Femur (tissue), 1 donor: ENCODE results near the gene NRDE2.
A peak's percentile ranks its signal among the peaks of the same experiment; 100 is the strongest.

Source experiments
- DNase-seq: peaks from one replicate; pipeline ENCODE4 v3.0.0-alpha.2; 2017

NRDE2 gene

GRCh38 chr14:90331497-90332270 is at the start of gene NRDE2:
Gene NRDE2 (minus strand): TSS chr14:90331941. CDS start chr14:90331904, 37 bp downstream.
- DNase-seq: peak; percentile 99

- peak; percentile 58 for DNase-seq
Observed at GRCh38 chr14:90381011-90381786, 49.5 kb upstream of the NRDE2 start.

- no peak for DNase-seq
Observed at GRCh38 chr14:90379106-90379505, 47.4 kb upstream of the NRDE2 start.

- DNase-seq: no peak
Observed at GRCh38 chr14:90378249-90378648, 46.5 kb upstream of the NRDE2 start.

- DNase-seq: no peak
Observed at GRCh38 chr14:90375934-90376333, 44.2 kb upstream of the NRDE2 start.

- no peak for DNase-seq
Observed at GRCh38 chr14:90374813-90375212, 43.1 kb upstream of the NRDE2 start.

- DNase-seq: no peak
Observed at GRCh38 chr14:90373887-90374286, 42.1 kb upstream of the NRDE2 start.

- DNase-seq: no peak
Observed at GRCh38 chr14:90368946-90369721, 37.4 kb upstream of the NRDE2 start.

- DNase-seq: no peak
Observed at GRCh38 chr14:90362558-90362896, 30.8 kb upstream of the NRDE2 start.

- DNase-seq: no peak
Observed at GRCh38 chr14:90361865-90362557, 30.3 kb upstream of the NRDE2 start.

- no peak for DNase-seq
Observed at GRCh38 chr14:90358359-90358758, 26.6 kb upstream of the NRDE2 start.

- DNase-seq: no peak
Observed at GRCh38 chr14:90356925-90357324, 25.2 kb upstream of the NRDE2 start.

GRCh38 chr14:90355540-90356518 is 24.1 kb upstream of the NRDE2 start:
- no peak for DNase-seq

- DNase-seq: peak; percentile 43
Observed at GRCh38 chr14:90354551-90355298, 23.0 kb upstream of the NRDE2 start.

- no peak for DNase-seq
Observed at GRCh38 chr14:90349739-90350138, 18.0 kb upstream of the NRDE2 start.

- DNase-seq: no peak
Observed at GRCh38 chr14:90348270-90348669, 16.5 kb upstream of the NRDE2 start.

GRCh38 chr14:90345239-90345557 is 13.5 kb upstream of the NRDE2 start:
- no peak for DNase-seq

- no peak for DNase-seq
Observed at GRCh38 chr14:90344331-90345238, 12.8 kb upstream of the NRDE2 start.

- no peak for DNase-seq
Observed at GRCh38 chr14:90342327-90342726, 10.6 kb upstream of the NRDE2 start.

GRCh38 chr14:90341784-90342183 is 10.0 kb upstream of the NRDE2 start:
- DNase-seq: no peak
